Breast epithelium (tissue), 4 donors: ENCODE results near the gene HAPLN2. TPM values are rescaled to one million over a fixed set of nuclear protein-coding genes. Genes with fewer than 3 reads are reported as not detected.

Source experiments
- DNase-seq, 2 donors: peaks; one replicate each; pipeline ENCODE4 v3.0.0-alpha.2; 2019; ENCODE audit warnings: low spot score in 2 of 2
- H3K27ac ChIP-seq, 2 donors: fragments of 200-600 bp; sonication (generic) in 1 of 2; one replicate each; pipeline ENCODE4 v1.5.1; 2016 to 2019; ENCODE audit warnings: mild to moderate bottlenecking in 1 of 2
- H3K27me3 ChIP-seq, 2 donors: fragments of 200-600 bp; sonication (generic) in 1 of 2; one replicate each; pipeline versions ENCODE4 v1.5.1 to v1.6.0; 2017 to 2019; ENCODE audit warnings: control low read depth in 1 of 2, mild to moderate bottlenecking in 1 of 2
- H3K36me3 ChIP-seq: fragments of 200-600 bp; one replicate; pipeline ENCODE4 v1.5.1; 2019
- H3K4me1 ChIP-seq, 2 donors: fragments of 200-600 bp; sonication (generic); one replicate each; pipeline ENCODE4 v1.5.1; 2016 to 2019; ENCODE audit warnings: control low read depth in 1 of 2
- H3K4me3 ChIP-seq, 3 donors: fragments of 200-600 bp; sonication (generic); 1 replicate in 2 of 3; 2 replicates in 1 of 3; pipeline ENCODE4 v1.5.1; 2016 to 2019; ENCODE audit warnings: mild to moderate bottlenecking in 3 of 3, moderate library complexity in 2 of 3
- H3K9me3 ChIP-seq, 2 donors: fragments of 200-600 bp; sonication (generic) in 1 of 2; one replicate each; pipeline ENCODE4 v1.5.1; 2016 to 2019; ENCODE audit warnings: control low read depth in 1 of 2
- POLR2A ChIP-seq: fragments of 450-650 bp; IDR thresholded peaks from one replicate; pipeline ENCODE4 v1.6.1; 2016; ENCODE audit warnings: antibody characterized with exemption, mild to moderate bottlenecking, moderate library complexity
- POLR2AphosphoS5 ChIP-seq, 3 donors: sonication (generic); formaldehyde crosslinking; IDR thresholded peaks; one replicate each; pipeline ENCODE4 v1.6.1; 2017; ENCODE audit warnings: antibody characterized with exemption in 3 of 3
- intact Hi-C: fragments of 100-400 bp; cut with DNase I; formaldehyde crosslinking; loops from one replicate; pipeline ENCODE4 v1.15.1; 2023; ENCODE audit warnings: low total_unique reads
- total RNA-seq, 3 donors: library from RNA; depleted of rRNA; stranded (reverse); fragments of >200 nt; gene quantifications; one replicate each; pipeline ENCODE4 v1.1.0, GENCODE V29; 2016
- TF ChIP-seq, protein P1 (sequence below), 3 donors: fragments of 450-650 bp; IDR thresholded peaks; one replicate each; pipeline ENCODE4 v1.5.1; 2016 to 2017; ENCODE audit warnings: antibody characterized with exemption in 3 of 3, mild to moderate bottlenecking in 3 of 3, moderate library complexity in 3 of 3

The HAPLN2 gene
- not detected for total RNA-seq

DNA sequence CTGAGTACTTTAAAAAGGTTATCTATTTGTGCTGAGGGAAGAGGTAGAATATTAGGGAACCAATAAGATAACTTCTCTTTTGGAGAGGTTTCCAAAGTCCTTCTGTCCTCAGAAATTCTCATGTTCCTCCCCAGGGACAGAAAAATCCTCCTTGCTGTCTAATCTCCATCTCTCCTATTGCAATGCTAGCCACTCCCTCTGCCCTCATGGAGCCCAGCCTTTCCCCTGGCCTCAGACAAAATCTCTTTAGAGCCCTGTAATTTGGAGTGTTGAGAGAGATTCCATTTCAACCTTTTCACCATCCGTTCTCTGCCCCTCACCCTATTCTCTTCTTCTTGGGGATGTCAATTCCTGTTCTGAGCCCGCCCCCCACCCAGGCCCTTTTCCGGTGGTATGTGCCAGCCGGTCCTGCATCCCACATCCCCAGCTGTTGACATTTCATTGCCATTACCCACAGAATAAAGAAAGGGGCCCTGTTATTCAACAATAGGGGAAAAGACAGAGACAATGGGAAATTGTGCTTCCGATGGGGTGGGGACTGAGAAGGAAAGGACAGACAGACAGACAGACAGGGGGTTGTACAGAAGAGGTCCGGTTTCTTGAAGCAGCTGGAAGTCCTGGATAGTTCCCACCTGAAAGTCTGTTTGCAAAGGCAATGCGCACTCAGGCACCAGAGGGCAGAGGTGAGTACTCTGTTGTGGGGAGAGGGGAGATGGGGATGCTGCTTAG is at the start of gene HAPLN2:
TSS of gene HAPLN2 (plus strand) at position 563 of the 729 bp plus-strand sequence. CDS start 4,076 bp downstream, outside the sequence.
- peaks cover 5 to 21% of the 10 kb centered on the region in 2 donors for H3K27me3 ChIP-seq
- no peak for DNase-seq
- TF ChIP-seq, protein P1, sequence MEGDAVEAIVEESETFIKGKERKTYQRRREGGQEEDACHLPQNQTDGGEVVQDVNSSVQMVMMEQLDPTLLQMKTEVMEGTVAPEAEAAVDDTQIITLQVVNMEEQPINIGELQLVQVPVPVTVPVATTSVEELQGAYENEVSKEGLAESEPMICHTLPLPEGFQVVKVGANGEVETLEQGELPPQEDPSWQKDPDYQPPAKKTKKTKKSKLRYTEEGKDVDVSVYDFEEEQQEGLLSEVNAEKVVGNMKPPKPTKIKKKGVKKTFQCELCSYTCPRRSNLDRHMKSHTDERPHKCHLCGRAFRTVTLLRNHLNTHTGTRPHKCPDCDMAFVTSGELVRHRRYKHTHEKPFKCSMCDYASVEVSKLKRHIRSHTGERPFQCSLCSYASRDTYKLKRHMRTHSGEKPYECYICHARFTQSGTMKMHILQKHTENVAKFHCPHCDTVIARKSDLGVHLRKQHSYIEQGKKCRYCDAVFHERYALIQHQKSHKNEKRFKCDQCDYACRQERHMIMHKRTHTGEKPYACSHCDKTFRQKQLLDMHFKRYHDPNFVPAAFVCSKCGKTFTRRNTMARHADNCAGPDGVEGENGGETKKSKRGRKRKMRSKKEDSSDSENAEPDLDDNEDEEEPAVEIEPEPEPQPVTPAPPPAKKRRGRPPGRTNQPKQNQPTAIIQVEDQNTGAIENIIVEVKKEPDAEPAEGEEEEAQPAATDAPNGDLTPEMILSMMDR (IDR thresholded peaks at IDR 0.05) = peak in 1 of 3 donors; percentile 17
- TF ChIP-seq POLR2A = no peak
- no peak within 1 kb of the TSS for H3K27ac ChIP-seq
- no peaks in the 10 kb centered on the region for H3K36me3 ChIP-seq
- intact Hi-C loops = no loop called here
- no peak within 1 kb of the TSS for H3K4me3 ChIP-seq
- no peaks in the 10 kb centered on the region for H3K9me3 ChIP-seq
- no peaks in the 10 kb centered on the region for H3K4me1 ChIP-seq

DNA sequence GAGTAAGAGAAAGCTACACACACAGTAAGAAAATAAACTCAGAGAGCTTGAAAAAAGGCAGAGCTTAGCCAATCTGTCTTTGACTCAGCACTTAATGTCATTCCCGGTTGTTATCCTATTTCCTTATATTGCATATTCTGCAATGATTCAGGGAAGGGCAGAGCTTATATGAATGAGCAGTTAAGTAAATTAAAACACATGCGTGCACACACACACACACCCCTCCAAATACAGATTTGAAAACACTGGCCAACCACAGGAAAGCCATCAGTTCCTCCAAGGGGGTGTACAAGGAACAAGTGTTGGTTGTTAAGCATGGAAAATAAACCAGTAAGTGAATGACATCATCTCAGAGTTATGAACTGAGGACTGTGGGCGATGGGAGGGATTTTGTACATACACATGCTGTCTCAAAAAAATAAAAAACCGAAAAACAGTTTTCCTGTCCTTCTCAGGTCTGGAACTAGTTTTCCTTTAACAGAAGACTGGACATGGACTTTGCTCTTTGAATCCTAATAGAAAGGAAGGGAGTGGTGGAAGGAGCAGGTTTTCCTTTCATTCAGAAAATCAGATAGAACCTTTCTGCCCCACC is 47.9 kb upstream of the HAPLN2 start:
- Histone ChIP-seq H3K4me1 (no peaks in the 10 kb centered on the region), H3K27me3 (peaks cover 0 to 6% of the 10 kb centered on the region in 2 donors), H3K27ac (no peak overlapping the region), H3K9me3 (no peaks in the 10 kb centered on the region), H3K4me3 (no peak overlapping the region), H3K36me3 (no peaks in the 10 kb centered on the region)
- DNase-seq = no peak
- no peak for TF ChIP-seq POLR2AphosphoS5 (IDR thresholded peaks at IDR 0.05)
- no peak for TF ChIP-seq POLR2A
- TF ChIP-seq, protein P1 (IDR thresholded peaks at IDR 0.05) = no peak
- intact Hi-C loops = no loop called here

DNA sequence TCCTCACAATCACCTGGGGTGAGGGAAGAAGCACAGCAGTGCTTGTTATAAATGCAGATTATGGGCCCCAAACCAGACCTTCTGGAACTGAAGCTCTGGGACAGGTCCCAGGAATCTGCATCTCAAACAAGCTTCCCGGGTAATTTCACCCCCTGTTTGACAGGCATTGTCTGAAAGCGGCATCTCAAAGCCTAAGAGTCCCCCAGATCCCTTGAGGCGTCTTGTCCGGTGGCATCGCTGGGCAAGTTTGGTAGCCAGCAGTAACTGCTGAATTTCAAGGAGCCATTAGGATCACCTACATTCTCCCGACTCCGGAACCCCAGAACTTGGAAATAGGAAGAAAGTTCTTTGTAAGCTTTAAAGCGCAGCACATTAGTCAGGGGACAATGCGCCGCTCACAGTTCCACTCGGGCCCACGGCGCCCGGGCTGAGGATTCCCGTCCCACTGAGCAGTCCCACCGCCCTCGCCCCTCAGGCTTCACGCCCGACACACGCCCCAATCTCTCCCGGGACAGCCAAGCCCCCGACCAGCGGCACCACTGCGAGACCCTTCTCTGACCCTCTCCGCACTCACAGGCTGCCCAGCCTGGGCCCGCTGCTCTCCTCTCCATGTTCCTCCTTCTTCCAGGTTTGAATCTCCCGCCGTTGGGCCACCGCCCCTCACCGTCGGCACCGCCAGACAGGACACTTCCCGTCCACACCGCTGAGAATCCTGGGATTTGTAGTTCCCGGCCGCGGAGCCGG is 47.1 kb upstream of the HAPLN2 start, which contains the start of gene IQGAP3:
TSS of gene IQGAP3 (minus strand) at position 647 of the 744 bp plus-strand sequence. CDS start at position 611, 36 bp downstream.
- Histone ChIP-seq H3K9me3 (no peaks in the 10 kb centered on the region), H3K4me3 (peak within 1 kb of the TSS; percentile 34 to 63 (median 50)), H3K27me3 (peaks cover 0 to 6% of the 10 kb centered on the region in 2 donors), H3K4me1 (no peaks in the 10 kb centered on the region), H3K36me3 (no peaks in the 10 kb centered on the region), H3K27ac (no peak within 1 kb of the TSS)
- peak; percentile 77 to 84 for DNase-seq
- intact Hi-C loops = no loop called here
- TF ChIP-seq, protein P1 (IDR thresholded peaks at IDR 0.05) = no peak
- TF ChIP-seq POLR2AphosphoS5 (IDR thresholded peaks at IDR 0.05) (peak; percentile 53 to 84 (median 62)), POLR2A (no peak)

DNA sequence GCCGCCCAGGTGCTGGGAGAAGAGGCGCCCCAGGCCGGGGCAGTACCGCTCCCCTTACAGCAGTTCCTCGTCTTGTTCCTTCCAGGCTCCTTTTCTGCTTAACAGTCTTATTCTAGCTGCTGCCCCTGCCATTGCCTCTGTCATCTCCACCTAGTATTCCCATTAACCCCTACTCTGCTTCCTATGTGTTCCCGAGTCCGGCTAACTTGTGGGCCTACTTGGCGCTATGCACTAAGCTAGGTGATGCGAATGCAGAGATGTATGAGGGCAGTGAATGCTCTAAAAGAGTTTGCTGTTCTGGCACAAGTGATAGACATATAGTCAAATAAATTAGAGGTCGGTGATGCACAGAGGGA is 46.6 kb upstream of the HAPLN2 start:
- Histone ChIP-seq H3K27ac (no peak overlapping the region), H3K27me3 (peaks cover 0 to 6% of the 10 kb centered on the region in 2 donors), H3K36me3 (no peaks in the 10 kb centered on the region), H3K9me3 (no peaks in the 10 kb centered on the region), H3K4me3 (peak overlapping the region; percentile 34 to 63 (median 50)), H3K4me1 (no peaks in the 10 kb centered on the region)
- intact Hi-C loops = no loop called here
- no peak for TF ChIP-seq POLR2AphosphoS5 (IDR thresholded peaks at IDR 0.05)
- TF ChIP-seq, protein P1 (IDR thresholded peaks at IDR 0.05) = no peak
- no peak for TF ChIP-seq POLR2A
- DNase-seq = no peak
